SK-N-SH treated with all-trans-retinoic acid at 6 μM for 48 hours (cell line): ENCODE results near the gene KDM4C.

Experiments used
- ATAC-seq: fragments of 200-7000 bp; cut with Tn5 transposase; 3 replicates; pipeline ENCODE4 v1.9.1; 2020; ENCODE audit warnings: mild to moderate bottlenecking, moderate library complexity
- ARNTL ChIP-seq: fragments of 450-650 bp; formaldehyde crosslinking; IDR thresholded peaks from 2 replicates; pipeline ENCODE4 v1.5.0; 2020; ENCODE audit warnings: low read depth, mild to moderate bottlenecking, moderate library complexity, borderline replicate concordance
- BACH2 ChIP-seq: fragments of 250-450 bp; sonication (Bioruptor Pico); IDR thresholded peaks from 2 replicates; pipeline ENCODE4 v1.9.0; 2021; ENCODE audit warnings: mild to moderate bottlenecking, borderline replicate concordance
- CREB5 ChIP-seq: fragments of 250-450 bp; sonication (Bioruptor Pico); IDR thresholded peaks from 2 replicates; pipeline ENCODE4 v1.5.1; 2020; ENCODE audit warnings: low read depth, mild to moderate bottlenecking, moderate library complexity
- CSDC2 ChIP-seq: fragments of 250-450 bp; sonication (Bioruptor Pico); IDR thresholded peaks from 2 replicates; pipeline ENCODE4 v1.5.0; 2020; ENCODE audit warnings: mild to moderate bottlenecking, moderate library complexity
- CSRNP3 ChIP-seq: fragments of 250-450 bp; sonication (Bioruptor Pico); IDR thresholded peaks from 2 replicates; pipeline ENCODE4 v1.5.1; 2021; ENCODE audit warnings: mild to moderate bottlenecking, moderate library complexity
- ESRRG ChIP-seq: fragments of 250-450 bp; sonication (Bioruptor Pico); IDR thresholded peaks from 2 replicates; pipeline ENCODE4 v1.6.1; 2021; ENCODE audit warnings: mild to moderate bottlenecking
- GLIS3 ChIP-seq: fragments of 250-450 bp; sonication (Bioruptor Pico); IDR thresholded peaks from 2 replicates; pipeline ENCODE4 v1.5.0; 2020; ENCODE audit warnings: mild to moderate bottlenecking, moderate library complexity
- ISL1 ChIP-seq: fragments of 250-450 bp; sonication (Bioruptor Pico); IDR thresholded peaks from 2 replicates; pipeline ENCODE4 v2.1.2; 2022; ENCODE audit warnings: mild to moderate bottlenecking, moderate library complexity
- OSR1 ChIP-seq: fragments of 250-450 bp; sonication (Bioruptor Pico); IDR thresholded peaks from 2 replicates; pipeline ENCODE4 v1.8.0; 2022; ENCODE audit warnings: moderate library complexity, mild to moderate bottlenecking, inconsistent platforms
- PATZ1 ChIP-seq: fragments of 250-450 bp; sonication (Bioruptor Pico); IDR thresholded peaks from 2 replicates; pipeline ENCODE4 v1.8.0; 2020; ENCODE audit warnings: mild to moderate bottlenecking, moderate library complexity, borderline replicate concordance
- POU6F1 ChIP-seq: fragments of 250-450 bp; sonication (Bioruptor Pico); IDR thresholded peaks from 2 replicates; pipeline ENCODE4 v1.8.0; 2021; ENCODE audit warnings: low read depth, mild to moderate bottlenecking, moderate library complexity, borderline replicate concordance
- RARB ChIP-seq: fragments of 250-450 bp; sonication (Bioruptor Pico); IDR thresholded peaks from 2 replicates; pipeline ENCODE4 v1.8.0; 2021; ENCODE audit warnings: mild to moderate bottlenecking, moderate library complexity
- SNAI2 ChIP-seq: fragments of 250-450 bp; sonication (Bioruptor Pico); IDR thresholded peaks from 2 replicates; pipeline ENCODE4 v1.5.0; 2020; ENCODE audit warnings: mild to moderate bottlenecking, moderate library complexity
- TCF4 ChIP-seq: fragments of 250-450 bp; sonication (Bioruptor Pico); IDR thresholded peaks from 2 replicates; pipeline ENCODE4 v1.8.0; 2021; ENCODE audit warnings: mild to moderate bottlenecking, moderate library complexity, borderline replicate concordance
- TOX ChIP-seq: fragments of 250-450 bp; sonication (Bioruptor Pico); IDR thresholded peaks from 2 replicates; pipeline ENCODE4 v1.8.0; 2021; ENCODE audit warnings: mild to moderate bottlenecking, moderate library complexity, borderline replicate concordance
- TSHZ2 ChIP-seq: fragments of 250-450 bp; sonication (Bioruptor Pico); IDR thresholded peaks from 2 replicates; pipeline ENCODE4 v1.5.0; 2020; ENCODE audit warnings: mild to moderate bottlenecking, moderate library complexity
- ZC3H10 ChIP-seq: fragments of 250-450 bp; sonication (Bioruptor Pico); IDR thresholded peaks from 2 replicates; pipeline ENCODE4 v1.5.1; 2021; ENCODE audit warnings: mild to moderate bottlenecking, moderate library complexity
- ZFP3 ChIP-seq: fragments of 250-450 bp; sonication (Bioruptor Pico); IDR thresholded peaks from 2 replicates; pipeline ENCODE4 v1.5.0; 2020; ENCODE audit warnings: mild to moderate bottlenecking, moderate library complexity
- ZNF565 ChIP-seq: fragments of 450-650 bp; formaldehyde crosslinking; conservative IDR thresholded peaks from 2 replicates; pipeline ENCODE4 v1.5.0; 2020; ENCODE audit warnings: low read depth, mild to moderate bottlenecking, moderate library complexity
- ZNF70 ChIP-seq: fragments of 450-650 bp; formaldehyde crosslinking; IDR thresholded peaks from 2 replicates; pipeline ENCODE4 v1.5.0; 2020; ENCODE audit warnings: mild to moderate bottlenecking, moderate library complexity

The KDM4C gene

GRCh38 chr9:7130266-7130820, 372.6 kb downstream of the KDM4C start:
- peak; percentile 87 for TF ChIP-seq TCF4 (CRISPR knock-in tag)
- peak; percentile 71; the same call in 1 of the 2 replicates for TF ChIP-seq PATZ1 (CRISPR knock-in tag)
- peak; percentile 78 for TF ChIP-seq ISL1 (CRISPR knock-in tag)
- 0 out of 2 replicates have a peak, but pooled peaks have one; percentile 69 for TF ChIP-seq TSHZ2 (CRISPR knock-in tag)
- TF ChIP-seq GLIS3 (CRISPR knock-in tag): 0 out of 2 replicates have a peak, but pooled peaks have one; percentile 21
- TF ChIP-seq RARB: no peak
- peak; percentile 84 for ATAC-seq

GRCh38 chr9:7132605-7133004, 374.8 kb downstream of the KDM4C start:
- ATAC-seq: no peak
- TF ChIP-seq ARNTL (CRISPR knock-in tag): no peak
- no peak for TF ChIP-seq SNAI2 (CRISPR knock-in tag)
- TF ChIP-seq RARB: no peak
- TF ChIP-seq CREB5: no peak
- no peak for TF ChIP-seq CSDC2
- no peak for TF ChIP-seq ESRRG (CRISPR knock-in tag)

GRCh38 chr9:7135735-7136134, 378.0 kb downstream of the KDM4C start:
- TF ChIP-seq ZNF565 (CRISPR knock-in tag) (no peak), OSR1 (no peak), ZFP3 (CRISPR knock-in tag) (no peak), ZNF70 (no peak), PATZ1 (CRISPR knock-in tag) (no peak), TOX (CRISPR knock-in tag) (no peak), CSRNP3 (no peak), ZC3H10 (CRISPR knock-in tag) (no peak), SNAI2 (CRISPR knock-in tag) (no peak), CSDC2 (no peak), CREB5 (no peak), BACH2 (CRISPR knock-in tag) (no peak), TCF4 (CRISPR knock-in tag) (no peak), POU6F1 (CRISPR knock-in tag) (no peak), GLIS3 (CRISPR knock-in tag) (no peak)
- ATAC-seq: no peak
